Central memory CD8-positive, alpha-beta T cell (primary cell): ENCODE results near the gene FUT2.
"Not testable (repeated sequence)": the region's sequence is repeated elsewhere in the genome, so short reads cannot be mapped to it uniquely, and the experiment has no call there.

ENCODE experiments used
- ATAC-seq: fragments of 150-1000 bp; cut with Tn5 transposase; replicated peaks from 2 replicates; pipeline ENCODE4 v1.10.0; 2022; ENCODE audit warnings: mild to moderate bottlenecking, moderate FRiP score, moderate number of reproducible peaks; ENCODE audit not compliant: poor library complexity, severe bottlenecking; ENCODE audit errors: extremely low read depth
- DNase-seq, 2 donors: peaks; one replicate each; pipeline ENCODE4 v3.0.0; 2021; ENCODE audit warnings: low spot score in 2 of 2
- H3K27ac Mint-ChIP-seq: one replicate; pipeline ENCODE4 v1.8.0; 2022; ENCODE audit warnings: low read depth, mild to moderate bottlenecking, moderate library complexity, mixed read lengths
- H3K27me3 Mint-ChIP-seq: one replicate; pipeline ENCODE4 v1.8.0; 2022; ENCODE audit warnings: mixed read lengths
- H3K36me3 Mint-ChIP-seq: one replicate; pipeline ENCODE4 v1.8.0; 2022; ENCODE audit warnings: mild to moderate bottlenecking, moderate library complexity, mixed read lengths; ENCODE audit not compliant: insufficient read depth
- H3K4me1 Mint-ChIP-seq: one replicate; pipeline ENCODE4 v1.8.0; 2022; ENCODE audit warnings: mixed read lengths
- H3K4me3 Mint-ChIP-seq: one replicate; pipeline ENCODE4 v1.8.0; 2022; ENCODE audit warnings: mild to moderate bottlenecking, moderate library complexity, mixed read lengths
- H3K9me3 Mint-ChIP-seq: one replicate; pipeline ENCODE4 v1.8.0; 2022; ENCODE audit warnings: mixed read lengths

The FUT2 gene

GRCh38 chr19:48714759-48715675 lies 19.2 kb downstream of the FUT2 start:
- Mint-ChIP-seq H3K36me3 (peaks cover 3% of the 10 kb centered on the region), H3K27me3 (no peaks in the 10 kb centered on the region), H3K27ac (peak overlapping the region; percentile 5), H3K4me1 (peaks cover 24% of the 10 kb centered on the region), H3K4me3 (peak overlapping the region; percentile 77), H3K9me3 (no peaks in the 10 kb centered on the region)
- DNase-seq (no peak), ATAC-seq (no peak)

- Mint-ChIP-seq H3K9me3 (no peaks in the 10 kb centered on the region), H3K4me1 (peaks cover 29% of the 10 kb centered on the region), H3K27me3 (no peaks in the 10 kb centered on the region), H3K36me3 (peaks cover 3% of the 10 kb centered on the region), H3K4me3 (no peak overlapping the region), H3K27ac (no peak overlapping the region)
- DNase-seq, result no peak
- ATAC-seq, result no peak
Measured at GRCh38 chr19:48715681-48716171, 20.0 kb downstream of the FUT2 start.

GRCh38 chr19:48716562-48717291 lies 21.0 kb downstream of the FUT2 start:
- Mint-ChIP-seq H3K27me3 (no peaks in the 10 kb centered on the region), H3K27ac (no peak overlapping the region), H3K36me3 (peaks cover 5% of the 10 kb centered on the region), H3K9me3 (no peaks in the 10 kb centered on the region), H3K4me3 (peak overlapping the region; percentile 11), H3K4me1 (peaks cover 34% of the 10 kb centered on the region)
- DNase-seq, result no peak
- ATAC-seq, result no peak

- not testable (repeated sequence) for H3K27ac Mint-ChIP-seq, ATAC-seq, H3K9me3 Mint-ChIP-seq, H3K4me3 Mint-ChIP-seq, DNase-seq, H3K27me3 Mint-ChIP-seq, H3K36me3 Mint-ChIP-seq
- peaks cover 28% of the 10 kb centered on the region for H3K4me1 Mint-ChIP-seq
Measured at GRCh38 chr19:48718106-48718505, 22.3 kb downstream of the FUT2 start.

GRCh38 chr19:48718711-48719231 lies 23.0 kb downstream of the FUT2 start:
- peaks cover 25% of the 10 kb centered on the region for H3K4me1 Mint-ChIP-seq
- no peaks in the 10 kb centered on the region for H3K9me3 Mint-ChIP-seq
- no peak for DNase-seq
- H3K36me3 Mint-ChIP-seq, result peaks cover 2% of the 10 kb centered on the region
- H3K4me3 Mint-ChIP-seq, result no peak overlapping the region
- H3K27ac Mint-ChIP-seq, result peak overlapping the region; percentile 53
- H3K27me3 Mint-ChIP-seq, result no peaks in the 10 kb centered on the region
- ATAC-seq, result no peak

- Mint-ChIP-seq H3K36me3 (peaks cover 2% of the 10 kb centered on the region), H3K27ac (peak within 1 kb of the TSS; percentile 93), H3K27me3 (no peaks in the 10 kb centered on the region), H3K4me1 (peaks cover 18% of the 10 kb centered on the region), H3K9me3 (no peaks in the 10 kb centered on the region), H3K4me3 (peak within 1 kb of the TSS; percentile 93)
- DNase-seq (no peak), ATAC-seq (no peak)
Measured at GRCh38 chr19:48719263-48720171, 23.7 kb downstream of the FUT2 start, which contains the start of gene MAMSTR. MAMSTR (minus strand) TSS chr19:48719725; CDS start chr19:48719031, 694 bp downstream.

- H3K36me3 Mint-ChIP-seq, result peaks cover 2% of the 10 kb centered on the region
- ATAC-seq, result peak; percentile 1
- H3K9me3 Mint-ChIP-seq, result peaks cover 6% of the 10 kb centered on the region
- DNase-seq, result no peak
- H3K27ac Mint-ChIP-seq, result peak overlapping the region; percentile 93
- no peaks in the 10 kb centered on the region for H3K27me3 Mint-ChIP-seq
- peaks cover 18% of the 10 kb centered on the region for H3K4me1 Mint-ChIP-seq
- peak overlapping the region; percentile 93 for H3K4me3 Mint-ChIP-seq
Measured at GRCh38 chr19:48720251-48720612, 24.5 kb downstream of the FUT2 start.

- Mint-ChIP-seq H3K4me1 (peaks cover 22% of the 10 kb centered on the region), H3K27ac (peak overlapping the region; percentile 93), H3K36me3 (peaks cover 2% of the 10 kb centered on the region), H3K4me3 (peak overlapping the region; percentile 93), H3K9me3 (peaks cover 10% of the 10 kb centered on the region), H3K27me3 (no peaks in the 10 kb centered on the region)
- peak; percentile 88 for ATAC-seq
- peak; percentile 75 to 85 for DNase-seq
Measured at GRCh38 chr19:48720613-48721296, 25.0 kb downstream of the FUT2 start.

- H3K4me3 Mint-ChIP-seq, result no peak overlapping the region
- no peaks in the 10 kb centered on the region for H3K27me3 Mint-ChIP-seq
- H3K36me3 Mint-ChIP-seq, result peaks cover 2% of the 10 kb centered on the region
- ATAC-seq (no peak), DNase-seq (no peak)
- H3K9me3 Mint-ChIP-seq, result peaks cover 17% of the 10 kb centered on the region
- H3K4me1 Mint-ChIP-seq, result peaks cover 32% of the 10 kb centered on the region
- H3K27ac Mint-ChIP-seq, result no peak overlapping the region
Measured at GRCh38 chr19:48722196-48722708, 26.5 kb downstream of the FUT2 start.

- Mint-ChIP-seq H3K9me3 (peaks cover 17% of the 10 kb centered on the region), H3K4me3 (peak overlapping the region; percentile 63), H3K4me1 (peaks cover 32% of the 10 kb centered on the region), H3K36me3 (peaks cover 2% of the 10 kb centered on the region), H3K27ac (peak overlapping the region; percentile 88), H3K27me3 (no peaks in the 10 kb centered on the region)
- ATAC-seq (peak; percentile 37), DNase-seq (no peak)
Measured at GRCh38 chr19:48724796-48725753, 29.3 kb downstream of the FUT2 start.
